ENCODE data around the gene FMO5.

- TF ChIP-seq CTCF (IDR thresholded peaks at IDR 0.05) (no peak), POLR2A (IDR thresholded peaks at IDR 0.05) (no peak)
Measured at GRCh38 chr1:147247656-147248238, 22.6 kb upstream of the FMO5 start.

All from upper lobe of left lung (tissue), 4 donors.